HG02870 (cell line): Measurements from ENCODE around the gene MEF2C.
A peak's percentile ranks its signal among the peaks of the same experiment; 100 is the strongest.

Source experiments
- ATAC-seq: cut with Tn5 transposase; IDR thresholded peaks from one replicate; pipeline ENCODE4 v1.9.1; 2021; ENCODE audit warnings: mild to moderate bottlenecking, moderate library complexity; ENCODE audit not compliant: unreplicated experiment

MEF2C gene

DNA sequence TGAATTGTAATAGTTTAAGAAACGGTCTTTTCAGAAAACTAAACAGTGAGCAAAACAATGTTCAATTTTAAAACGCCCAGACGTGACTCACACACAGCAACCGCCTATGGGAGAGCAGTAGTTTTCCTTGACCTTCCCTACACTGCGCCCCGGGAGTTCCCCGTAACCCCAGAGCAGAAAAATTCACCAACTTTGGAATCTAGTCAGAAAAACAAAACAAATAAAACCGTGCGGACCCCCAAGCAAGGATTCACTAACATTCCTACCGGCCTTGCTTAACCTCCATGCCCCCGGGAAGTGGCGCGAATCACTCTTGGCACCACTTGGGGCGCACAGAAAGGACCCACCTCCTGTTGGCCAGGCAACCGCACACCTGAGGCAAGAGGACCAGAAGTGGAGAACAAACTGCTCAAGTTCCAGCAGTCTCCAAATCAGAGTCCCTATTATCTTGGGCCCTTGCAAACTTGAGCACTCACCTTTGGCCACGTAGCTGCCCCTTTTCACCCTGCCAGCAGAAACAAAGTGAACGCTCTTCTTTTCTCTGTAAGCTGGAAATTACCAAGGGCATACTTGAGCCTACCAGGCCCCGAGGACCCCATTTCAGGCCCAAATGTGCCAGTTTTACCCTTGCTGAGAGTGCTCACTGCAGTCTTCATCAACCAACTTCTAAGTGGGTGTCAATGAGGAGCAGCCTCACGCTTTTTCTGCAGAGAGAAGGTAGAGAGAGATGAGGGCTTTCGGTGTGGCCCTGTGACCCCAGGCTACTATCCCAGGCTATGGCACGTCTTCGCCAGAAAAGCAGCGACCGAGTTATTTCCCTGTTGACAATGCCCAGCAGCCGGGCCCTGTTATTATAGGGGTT is 189.7 kb downstream of the MEF2C start:
- no peak for ATAC-seq

DNA sequence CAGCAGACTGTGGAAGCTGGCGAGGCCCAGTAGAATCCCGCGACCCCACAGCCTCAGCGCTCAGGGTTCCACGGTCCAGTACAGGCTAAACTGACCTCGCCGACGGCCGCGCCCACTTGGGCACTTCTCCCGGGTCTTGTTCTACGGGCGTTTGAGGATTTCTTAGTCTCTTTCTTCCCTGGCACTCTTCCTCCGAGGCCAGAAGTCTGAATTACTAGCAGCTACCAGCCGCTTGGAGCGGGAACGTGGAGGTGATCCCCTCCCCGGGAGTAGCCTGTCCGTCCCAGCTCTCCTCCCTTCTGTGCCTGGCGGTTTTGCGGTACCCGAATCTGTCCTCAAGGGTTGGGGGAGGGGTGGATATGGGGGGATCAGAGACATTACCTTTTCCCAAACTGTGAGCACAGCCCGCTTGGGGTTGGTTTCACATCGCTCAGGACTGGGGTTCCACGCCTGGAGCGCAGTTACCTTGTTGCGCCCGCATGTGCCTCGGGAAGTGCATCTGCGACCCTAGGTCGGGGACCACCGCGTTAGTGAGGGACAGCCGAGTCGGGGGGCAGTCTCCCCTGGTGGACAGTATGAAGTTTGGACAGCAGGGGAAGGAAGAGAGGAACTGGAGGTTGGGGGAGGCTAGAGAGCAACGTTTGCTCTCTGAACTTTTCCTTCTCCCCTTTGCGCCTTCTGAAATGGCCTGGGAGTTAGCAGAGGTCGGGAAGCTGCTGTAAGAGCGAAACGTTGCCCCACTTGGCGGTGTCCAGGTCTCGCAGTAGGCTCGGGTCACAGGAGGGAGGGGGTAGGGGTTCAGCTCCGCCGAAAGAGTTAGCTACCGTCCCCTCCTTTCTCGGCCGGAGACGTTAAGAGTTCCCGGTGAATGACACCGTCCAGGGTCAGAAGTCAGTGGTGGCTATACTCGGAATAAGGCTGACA is 190.8 kb downstream of the MEF2C start:
- ATAC-seq: no peak

- no peak for ATAC-seq
These were observed 191.8 kb downstream of the MEF2C start for GRCh38 chr5:88691230-88691582.

- ATAC-seq: peak; percentile 85
These were observed 192.4 kb downstream of the MEF2C start for GRCh38 chr5:88690409-88691229.

DNA sequence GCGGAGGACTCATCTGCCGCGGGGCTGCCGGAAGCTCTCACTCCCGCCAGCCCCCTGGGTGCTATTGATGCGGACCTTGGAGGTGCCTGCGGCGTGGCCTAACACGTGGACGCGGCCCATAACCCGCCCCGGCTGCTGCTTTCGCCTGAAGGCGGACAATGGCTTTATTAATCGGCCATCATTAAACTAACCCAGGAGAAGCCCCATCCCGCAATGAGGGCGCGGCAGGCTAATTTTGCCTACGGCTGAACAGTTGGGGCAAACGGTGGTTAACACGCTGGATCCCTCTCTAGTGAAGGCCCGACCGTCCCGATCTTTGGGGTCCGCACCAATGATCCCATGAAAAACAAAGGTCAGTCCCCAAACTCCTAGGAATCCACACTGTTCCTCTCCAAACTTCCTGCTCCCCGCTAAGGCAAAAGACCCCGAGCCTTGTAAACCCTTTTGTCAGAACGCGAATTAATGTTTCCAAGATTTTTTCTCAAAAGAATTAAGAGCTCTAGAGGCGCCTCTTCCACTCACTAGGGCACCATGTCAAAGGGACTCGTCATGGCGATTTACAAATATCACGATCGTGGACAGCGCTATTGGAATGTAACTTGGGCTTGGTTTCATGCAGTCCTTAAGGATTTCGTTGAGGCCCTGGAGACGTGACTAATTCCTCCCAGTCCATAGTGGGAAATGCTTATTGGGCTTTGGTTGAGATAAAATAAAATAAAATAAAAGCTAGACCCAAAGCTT is 193.1 kb downstream of the MEF2C start:
- ATAC-seq: no peak

DNA sequence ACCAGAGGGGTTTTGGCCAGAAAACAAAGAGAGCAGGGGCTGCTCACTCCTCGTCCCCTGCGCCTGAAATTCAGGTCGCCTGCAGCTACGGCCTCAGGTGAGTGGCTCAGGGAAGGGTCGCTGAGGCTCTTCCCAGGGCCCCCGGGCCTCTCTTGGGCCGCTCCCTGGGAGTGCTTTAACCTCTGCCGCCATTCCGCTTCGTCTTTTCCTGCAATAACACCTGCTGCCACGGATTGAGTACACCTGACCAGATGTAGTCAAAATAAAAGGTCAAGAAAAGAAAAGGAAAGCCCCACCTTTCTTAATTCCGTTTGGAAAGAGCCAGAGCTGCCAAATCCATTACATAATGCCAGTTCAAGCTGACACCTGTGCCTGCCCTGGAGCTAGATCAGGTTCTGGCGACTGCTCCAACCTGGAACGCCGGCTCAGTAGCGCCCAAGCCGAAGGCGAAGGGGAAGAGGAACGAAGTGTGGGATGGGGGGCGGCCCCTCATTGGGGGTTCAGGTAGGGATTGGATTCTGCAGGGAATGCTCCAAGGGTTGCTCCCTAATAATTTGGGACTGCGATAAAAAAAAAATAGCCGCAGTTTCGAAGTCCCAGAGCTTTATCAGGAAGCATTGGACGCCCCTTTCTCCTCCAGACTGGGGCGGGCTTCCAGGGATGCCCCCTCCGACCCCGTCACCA is 193.9 kb downstream of the MEF2C start:
- ATAC-seq: no peak

GRCh38 chr5:88688156-88688983 is 194.6 kb downstream of the MEF2C start:
- no peak for ATAC-seq

DNA sequence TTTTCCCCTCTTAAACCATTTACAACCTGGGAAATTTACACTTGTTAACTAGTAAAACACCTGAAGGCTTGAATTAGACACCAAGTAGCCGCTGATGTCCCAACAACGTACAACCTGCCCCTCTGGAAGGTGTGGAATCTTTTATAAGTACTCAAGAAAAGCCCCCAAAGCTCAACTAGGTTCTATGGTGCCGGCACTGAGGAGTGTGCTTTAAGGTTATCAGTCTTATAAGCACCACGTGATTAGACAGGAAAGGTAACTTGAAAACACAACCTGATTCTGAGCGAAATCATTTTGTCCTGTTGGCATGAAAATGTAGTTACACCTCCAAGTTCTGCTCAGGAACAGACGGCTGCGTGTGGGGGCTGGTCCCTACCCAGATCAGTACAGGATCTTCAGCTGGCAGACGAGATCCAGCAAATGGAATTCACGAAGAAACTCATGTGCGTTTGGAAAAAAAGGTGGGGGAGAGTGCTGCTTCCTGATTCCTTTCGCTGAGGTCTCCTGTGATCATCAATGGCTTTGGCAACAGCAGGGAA is 195.5 kb downstream of the MEF2C start:
- no peak for ATAC-seq

DNA sequence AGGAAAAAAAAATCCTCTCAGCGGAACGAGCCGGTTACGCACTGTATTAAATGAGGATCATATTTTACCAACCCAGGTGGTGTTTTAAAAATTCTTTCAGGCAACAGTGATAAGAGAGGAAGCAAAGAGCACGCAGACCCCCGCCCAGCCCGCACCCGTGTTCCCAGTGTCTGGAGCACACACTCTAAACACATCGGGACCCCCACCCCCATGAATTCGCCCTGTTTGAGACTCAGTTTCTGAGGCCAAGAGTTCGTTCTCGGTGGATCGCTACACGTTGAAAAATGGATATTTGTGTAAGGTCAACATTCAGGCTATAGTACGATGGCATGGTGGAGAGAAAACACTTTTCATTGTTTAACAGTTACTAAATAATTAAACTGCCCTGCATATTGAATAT is 196.3 kb downstream of the MEF2C start:
- ATAC-seq: no peak

DNA sequence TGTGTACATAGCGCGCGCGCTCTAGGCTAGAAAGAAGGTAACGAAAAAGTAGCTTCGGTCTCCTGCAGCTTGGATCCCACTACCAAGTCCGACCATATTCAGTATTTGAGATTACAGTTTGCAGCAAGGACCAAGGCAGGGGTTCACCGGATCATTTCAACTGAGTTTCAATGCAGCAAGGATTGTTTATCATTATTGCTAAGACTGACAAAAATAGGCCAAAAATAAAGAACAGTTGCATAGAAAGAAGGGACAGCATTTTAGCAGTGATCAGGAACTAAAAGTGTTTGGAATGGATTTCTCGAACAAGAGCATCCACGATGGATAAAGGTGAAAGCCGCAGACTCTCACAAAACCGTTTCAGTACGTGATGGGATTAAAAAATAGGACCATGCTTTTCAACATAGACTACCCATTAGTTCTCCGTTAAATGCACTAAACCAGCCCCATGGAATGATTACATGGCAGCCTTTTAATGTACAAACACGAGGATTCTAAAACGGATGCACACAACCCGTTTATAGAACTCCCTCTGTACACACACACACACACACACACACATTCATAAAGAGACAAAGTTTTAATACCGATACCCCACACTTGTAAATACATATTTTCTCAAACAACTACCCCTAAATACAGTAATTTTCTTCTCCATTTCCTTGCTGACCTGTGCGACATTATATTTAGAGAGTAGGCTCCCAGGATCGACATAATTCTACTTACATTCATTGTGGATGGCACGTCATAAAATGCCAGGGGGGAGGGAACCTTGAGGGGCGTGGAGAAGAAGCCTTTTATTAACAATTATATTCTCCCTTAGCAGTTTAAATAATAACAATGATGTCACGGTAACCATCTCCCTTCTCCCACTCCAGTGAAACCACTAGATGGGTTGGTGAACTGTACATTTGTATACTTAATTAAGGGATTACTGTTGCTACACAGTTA is 197.1 kb downstream of the MEF2C start:
- ATAC-seq: no peak

- no peak for ATAC-seq
These were observed 199.4 kb downstream of the MEF2C start for GRCh38 chr5:88683506-88684135.

DNA sequence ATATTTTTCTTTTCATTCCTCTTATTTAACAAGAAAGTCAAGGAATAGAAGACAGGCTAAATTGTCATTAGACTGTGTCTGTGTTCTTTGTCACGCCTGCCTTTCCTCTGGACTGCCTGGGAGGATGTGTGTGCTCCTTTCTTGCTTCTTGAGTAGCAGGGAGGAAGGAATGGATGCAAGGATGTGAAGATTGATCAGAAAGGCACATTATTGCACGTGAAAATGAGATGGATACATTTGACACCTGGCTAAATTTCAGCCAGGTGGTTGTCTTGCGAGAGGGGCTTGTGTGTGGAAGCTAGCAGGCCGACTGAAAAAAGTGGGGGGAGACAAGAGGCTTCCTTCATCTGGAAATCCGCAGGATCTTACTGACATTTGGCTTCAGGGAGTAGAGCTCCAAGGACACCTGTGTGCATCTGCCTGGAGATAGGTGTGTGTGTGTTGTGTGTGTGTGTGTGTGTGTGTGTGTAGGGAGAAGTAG is 200.1 kb downstream of the MEF2C start:
- ATAC-seq: no peak

DNA sequence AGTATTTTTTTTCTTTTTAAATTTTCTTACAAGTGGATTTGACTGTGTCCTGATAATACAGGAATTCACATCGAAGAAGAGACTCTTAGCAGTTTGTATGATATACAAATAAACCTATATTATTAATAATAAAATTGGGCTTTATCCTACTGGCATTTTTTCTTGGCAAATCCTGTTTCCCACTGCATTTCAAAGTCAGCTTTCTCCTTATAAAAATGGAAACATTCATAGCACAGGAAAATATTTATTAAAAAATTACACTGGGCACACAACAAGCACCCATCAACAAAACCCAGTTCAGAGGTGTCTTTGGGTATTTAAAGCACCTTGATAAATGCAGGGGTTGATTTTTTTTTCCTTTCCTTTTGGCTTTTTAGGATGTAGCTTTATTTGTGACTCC is 200.9 kb downstream of the MEF2C start:
- no peak for ATAC-seq

- no peak for ATAC-seq
These were observed 201.7 kb downstream of the MEF2C start for GRCh38 chr5:88681211-88681803.

- ATAC-seq: peak; percentile 84
These were observed 202.5 kb downstream of the MEF2C start for GRCh38 chr5:88680253-88681132.

DNA sequence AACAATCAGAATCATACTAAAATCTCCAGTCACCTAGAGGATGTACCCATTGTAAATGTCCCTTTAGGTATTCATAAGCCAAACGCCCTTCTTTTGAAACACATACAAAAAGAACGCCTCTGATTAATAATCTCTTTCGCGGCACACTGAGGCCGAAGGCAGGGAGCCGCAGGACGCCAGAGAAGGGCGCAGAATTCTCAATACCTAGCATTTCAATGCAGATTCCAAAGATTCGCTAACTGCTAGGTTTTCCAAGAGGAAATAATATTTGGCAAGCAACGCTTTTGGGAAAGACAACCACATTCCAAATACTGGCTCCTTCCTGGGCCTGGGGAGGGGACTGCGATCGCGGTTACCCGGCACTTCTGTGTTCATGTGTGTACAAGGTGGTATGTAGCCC is 203.3 kb downstream of the MEF2C start:
- ATAC-seq: no peak
